Esophagus squamous epithelium (tissue), 4 donors: ENCODE results near the gene SERPINB8.
A peak's percentile ranks its signal among the peaks of the same experiment; 100 is the strongest.

Experiments used
- CTCF ChIP-seq, 6 experiments: fragments of 450-650 bp in 4 of 6; fragments of 200-600 bp in 2 of 6; sonication (generic) in 2 of 6; IDR thresholded peaks; one replicate each; pipeline ENCODE4 v1.5.1; 2016 to 2019; ENCODE audit warnings: antibody characterized with exemption in 6 of 6, mild to moderate bottlenecking in 4 of 6, moderate library complexity in 4 of 6
- POLR2A ChIP-seq, 4 donors: fragments of 450-650 bp; IDR thresholded peaks; one replicate each; pipeline ENCODE4 v1.6.1; 2017; ENCODE audit warnings: antibody characterized with exemption in 4 of 4, mild to moderate bottlenecking in 4 of 4, moderate library complexity in 3 of 4

GRCh38 chr18:63979409-63979920 lies 9.6 kb downstream of the SERPINB8 start:
- TF ChIP-seq CTCF (IDR thresholded peaks at IDR 0.05) (peak; percentile 57 to 79 (median 75)), POLR2A (IDR thresholded peaks at IDR 0.05) (no peak)
